PC-3 (cell line): ENCODE results near the gene MPZL3. TPM values are rescaled to one million over a fixed set of nuclear protein-coding genes. Genes with fewer than 3 reads are reported as not detected.

ENCODE experiments used
- ATAC-seq: fragments of 200-7000 bp; cut with Tn5 transposase; 2 replicates; pipeline ENCODE4 v1.9.1; 2020; ENCODE audit warnings: mild to moderate bottlenecking, moderate library complexity
- BruUV-seq: library from RNA; stranded (reverse); fragments of 400-500 nt; replicated peaks from 2 replicates; lab custom pipeline; 2021; lab: Mats Ljungman, UMichigan
- CTCF ChIA-PET: fragments of 300-600 bp; sonication (Branson Sonifier 250); formaldehyde crosslinking; loops from one replicate; lab custom pipeline; 2022; ENCODE audit warnings: antibody characterized with exemption; lab: Charles Lee
- POLR2A ChIA-PET: fragments of 300-600 bp; sonication (Branson Sonifier 250); formaldehyde crosslinking; loops from one replicate; lab custom pipeline; 2022; ENCODE audit warnings: antibody characterized with exemption; ENCODE audit not compliant: unreplicated experiment; lab: Charles Lee
- DNase-seq: peaks from one replicate; pipeline ENCODE4 v3.0.0-alpha.2; 2015
- H2AFZ ChIP-seq: fragments of 300-600 bp; sonication (generic); 2 replicates; pipeline ENCODE4 v1.6.0; 2016; ENCODE audit warnings: antibody characterized with exemption, low read length
- H3F3A ChIP-seq: fragments of 300-600 bp; sonication (generic); one replicate; pipeline ENCODE4 v1.6.0; 2017; ENCODE audit warnings: antibody characterized with exemption, low read length, control low read depth, mild to moderate bottlenecking; ENCODE audit not compliant: unreplicated experiment
- H3K27ac ChIP-seq: fragments of 300-600 bp; sonication (generic); 2 replicates; pipeline ENCODE4 v1.5.1; 2016; ENCODE audit warnings: mild to moderate bottlenecking, low read length
- H3K27me3 ChIP-seq: fragments of 300-600 bp; sonication (generic); 2 replicates; pipeline ENCODE4 v1.6.1; 2016; ENCODE audit warnings: low read length, mixed read lengths
- H3K36me3 ChIP-seq: fragments of 300-600 bp; sonication (generic); 2 replicates; pipeline ENCODE4 v1.6.1; 2016; ENCODE audit warnings: low read depth, mixed run types, low read length, mixed read lengths
- H3K4me1 ChIP-seq: fragments of 300-600 bp; sonication (generic); 2 replicates; pipeline ENCODE4 v1.5.1; 2016; ENCODE audit warnings: low read length; ENCODE audit not compliant: insufficient read depth
- H3K4me2 ChIP-seq: fragments of 300-600 bp; sonication (generic); 2 replicates; pipeline ENCODE4 v1.6.0; 2016; ENCODE audit warnings: low read length
- H3K4me3 ChIP-seq: fragments of 300-600 bp; sonication (generic); 2 replicates; pipeline ENCODE4 v1.5.1; 2016; ENCODE audit warnings: mild to moderate bottlenecking, low read length, mixed read lengths
- H3K79me2 ChIP-seq: fragments of 300-600 bp; sonication (generic); 2 replicates; pipeline ENCODE4 v1.6.1; 2017; ENCODE audit warnings: low read length, mixed read lengths
- H3K9ac ChIP-seq: fragments of 300-600 bp; sonication (generic); 2 replicates; pipeline ENCODE4 v1.6.0; 2016; ENCODE audit warnings: mild to moderate bottlenecking, low read length
- H3K9me2 ChIP-seq: fragments of 300-600 bp; sonication (generic); replicated peaks from 2 replicates; pipeline ENCODE4 v1.6.1; 2016; ENCODE audit warnings: mixed run types, low read length, mixed read lengths
- H3K9me3 ChIP-seq: fragments of 300-600 bp; sonication (generic); 2 replicates; pipeline ENCODE4 v1.6.1; 2016; ENCODE audit warnings: low read length, mixed read lengths
- H4K20me1 ChIP-seq: fragments of 300-600 bp; sonication (generic); 2 replicates; pipeline ENCODE4 v1.6.1; 2016; ENCODE audit warnings: low read length, mixed read lengths
- CTCF ChIP-seq: fragments of 300-600 bp; sonication (generic); conservative IDR thresholded peaks from 2 replicates; pipeline ENCODE4 v1.5.1; 2017; ENCODE audit warnings: antibody characterized with exemption, low read depth, mild to moderate bottlenecking, low read length
- EZH2 ChIP-seq: fragments of 300-600 bp; sonication (generic); IDR thresholded peaks from one replicate; pipeline ENCODE4 v1.6.1; 2017; ENCODE audit warnings: antibody characterized with exemption, mild to moderate bottlenecking, low read length; ENCODE audit not compliant: unreplicated experiment
- EZH2phosphoT487 ChIP-seq: fragments of 300-600 bp; sonication (generic); IDR thresholded peaks from 2 replicates; pipeline ENCODE4 v1.6.1; 2018; ENCODE audit warnings: mild to moderate bottlenecking, antibody characterized with exemption, low read length, borderline replicate concordance
- intact Hi-C: fragments of 100-400 bp; cut with micrococcal nuclease; formaldehyde crosslinking; loops from 2 replicates; pipeline ENCODE4 v1.9.0; 2023
- total RNA-seq: library from RNA; depleted of rRNA; stranded (reverse); fragments of >200 nt; gene quantifications from 2 replicates; pipeline ENCODE4 v1.2.3, GENCODE V29; 2014

MPZL3 gene
- total RNA-seq, 1 experiment from 2014 or later = 7.0 TPM

GRCh38 chr11:118211006-118211405 lies 41.2 kb downstream of the MPZL3 start:
- DNase-seq (no peak), ATAC-seq (no peak)
- Histone ChIP-seq H3K9ac (no peak overlapping the region), H3K4me1 (peaks cover 9% of the 10 kb centered on the region; the same call in 1 of the 2 replicates), H3K9me3 (no peaks in the 10 kb centered on the region), H3F3A (no peaks in the 10 kb centered on the region), H2AFZ (no peak overlapping the region), H3K4me2 (no peak overlapping the region), H3K4me3 (no peak overlapping the region), H4K20me1 (no peaks in the 10 kb centered on the region), H3K27me3 (peaks cover 23% of the 10 kb centered on the region), H3K9me2 (no peaks in the 10 kb centered on the region), H3K36me3 (no peaks in the 10 kb centered on the region), H3K27ac (no peak overlapping the region), H3K79me2 (no peaks in the 10 kb centered on the region)
- intact Hi-C loops = no loop called here
- TF ChIP-seq EZH2phosphoT487 (no peak), CTCF (no peak), EZH2 (no peak)
- no TSS peak for BruUV-seq
- ChIA-PET POLR2A (no interaction called here), CTCF (no interaction called here)

GRCh38 chr11:118210323-118210722 lies 41.8 kb downstream of the MPZL3 start:
- Histone ChIP-seq H3K4me3 (no peak overlapping the region), H3K4me1 (peaks cover 9% of the 10 kb centered on the region; the same call in 1 of the 2 replicates), H3K9me2 (no peaks in the 10 kb centered on the region), H3K9ac (no peak overlapping the region), H3K36me3 (no peaks in the 10 kb centered on the region), H3K79me2 (no peaks in the 10 kb centered on the region), H3K27me3 (peaks cover 29% of the 10 kb centered on the region), H2AFZ (no peak overlapping the region), H3K4me2 (no peak overlapping the region), H4K20me1 (no peaks in the 10 kb centered on the region), H3K9me3 (no peaks in the 10 kb centered on the region), H3K27ac (no peak overlapping the region), H3F3A (no peaks in the 10 kb centered on the region)
- intact Hi-C loops = no loop called here
- DNase-seq (no peak), ATAC-seq (no peak)
- ChIA-PET CTCF (no interaction called here), POLR2A (no interaction called here)
- no peak for TF ChIP-seq EZH2
- TF ChIP-seq CTCF = no peak
- TF ChIP-seq EZH2phosphoT487 = no peak
- BruUV-seq = no TSS peak

DNA sequence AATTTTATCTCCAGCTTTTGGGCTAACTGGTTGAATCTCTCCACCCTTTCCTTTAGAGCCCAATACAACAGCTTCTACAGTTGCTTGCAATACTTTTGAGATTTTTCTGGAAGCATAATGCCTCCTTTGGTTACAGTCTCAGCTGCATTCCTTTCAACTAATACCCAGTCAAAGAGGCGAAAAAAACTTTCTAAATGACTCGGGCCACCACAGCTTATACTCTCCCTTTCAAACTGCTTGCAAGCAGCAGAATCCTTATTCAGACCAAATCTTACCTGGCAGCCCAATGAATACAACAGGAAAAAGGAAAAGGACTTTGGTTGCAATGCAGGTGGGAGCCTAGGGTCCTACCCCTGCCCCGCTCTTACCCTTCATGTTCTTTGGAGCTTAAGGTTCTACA lies 43.1 kb downstream of the MPZL3 start:
- Histone ChIP-seq H3K4me1 (peaks cover 8% of the 10 kb centered on the region; the same call in 1 of the 2 replicates), H3K27ac (no peak overlapping the region), H4K20me1 (no peaks in the 10 kb centered on the region), H3F3A (no peaks in the 10 kb centered on the region), H3K9me2 (no peaks in the 10 kb centered on the region), H3K36me3 (no peaks in the 10 kb centered on the region), H3K4me3 (no peak overlapping the region), H3K79me2 (no peaks in the 10 kb centered on the region), H3K4me2 (no peak overlapping the region), H3K9ac (no peak overlapping the region), H2AFZ (no peak overlapping the region), H3K9me3 (no peaks in the 10 kb centered on the region), H3K27me3 (peaks cover 29% of the 10 kb centered on the region)
- ChIA-PET POLR2A (no interaction called here), CTCF (no interaction called here)
- ATAC-seq = no peak
- BruUV-seq = no TSS peak
- no peak for TF ChIP-seq EZH2phosphoT487
- no peak for TF ChIP-seq EZH2
- TF ChIP-seq CTCF = no peak
- DNase-seq = no peak
- intact Hi-C loops = no loop called here
